Kidney (tissue), 14 donors: Measurements from ENCODE around the gene ZNF841. TPM values are rescaled to one million over a fixed set of nuclear protein-coding genes. Genes with fewer than 3 reads are reported as not detected.

Source experiments
- DNase-seq, 5 donors: peaks; one replicate each; pipeline ENCODE4 v3.0.0-alpha.2; 2013 to 2020
- FAIRE-seq: peaks from 2 replicates; lab custom pipeline; 2012; peaks lifted over from hg19 to GRCh38; lab: Jason Lieb, UNC
- H3K27ac ChIP-seq, 2 donors: one replicate each; pipeline ENCODE4 v1.7.0; 2013; ENCODE audit warnings: low read depth in 2 of 2, low read length in 2 of 2, inconsistent platforms in 1 of 2
- H3K27me3 ChIP-seq: one replicate; pipeline ENCODE4 v1.7.1; 2013; ENCODE audit warnings: low read length, inconsistent platforms; ENCODE audit not compliant: control insufficient read depth, insufficient read depth
- H3K36me3 ChIP-seq, 3 donors: one replicate each; pipeline versions ENCODE4 v1.7.0 to v1.7.1; 2013; ENCODE audit warnings: low read length in 3 of 3, control low read depth in 1 of 3, inconsistent platforms in 1 of 3; ENCODE audit not compliant: insufficient read depth in 3 of 3, control insufficient read depth in 2 of 3
- H3K4me1 ChIP-seq, 3 donors: one replicate each; pipeline versions ENCODE4 v1.7.0 to v1.7.1; 2013; ENCODE audit warnings: low read length in 3 of 3, inconsistent platforms in 1 of 3, low read depth in 1 of 3; ENCODE audit not compliant: control insufficient read depth in 2 of 3, insufficient read depth in 2 of 3
- H3K4me3 ChIP-seq, 3 donors: one replicate each; pipeline versions ENCODE4 v1.7.0 to v1.8.1; 2013; ENCODE audit warnings: low read length in 3 of 3, control low read depth in 1 of 3, inconsistent platforms in 1 of 3
- H3K9ac ChIP-seq, 3 donors: one replicate each; pipeline versions ENCODE4 v1.7.0 to v1.7.1; 2013; ENCODE audit warnings: low read length in 3 of 3, control low read depth in 1 of 3, inconsistent platforms in 1 of 3
- H3K9me3 ChIP-seq, 3 donors: one replicate each; pipeline versions ENCODE4 v1.7.0 to v1.7.1; 2013; ENCODE audit warnings: low read length in 3 of 3, control low read depth in 1 of 3, inconsistent platforms in 1 of 3; ENCODE audit not compliant: control insufficient read depth in 2 of 3, insufficient read depth in 1 of 3
- CTCF ChIP-seq: IDR thresholded peaks from 3 replicates; pipeline ENCODE4 v1.5.1; 2012; ENCODE audit warnings: mild to moderate bottlenecking, moderate library complexity, borderline replicate concordance; ENCODE audit not compliant: insufficient read depth; ENCODE audit errors: extremely low read depth
- intact Hi-C: fragments of 100-400 bp; cut with DNase I; formaldehyde crosslinking; loops from one replicate; pipeline ENCODE4 v1.11.1; 2022
- polyA plus RNA-seq: library from polyadenylated mRNA; stranded (reverse); fragments of 350-450 nt; fragmentation: Illumina TruSeq; extraction: RNeasy Lipid Tissue Mini Kit (QIAGEN cat#74804); gene quantifications from one replicate; pipeline ENCODE4 v1.2.3, GENCODE V29; 2014; ENCODE audit warnings: low read depth, low replicate concordance; ENCODE audit not compliant: insufficient read depth
- total RNA-seq: library from RNA; stranded (reverse); fragmentation: NEBNext Ultra II Directional; extraction: Animal tissue kit (Norgen Biotek cat#: 25700); gene quantifications from one replicate; pipeline ENCODE4 v1.2.1, GENCODE V29; 2021
- donor health status: control.
- donor health status: control.
- donor health status: control.
- donor health status: control.
- donor health status: control.
- donor health status: DM: yes; HTN: yes; CAD: no.
- donor health status: Normal renal cell carcinoma (clear cell type).

The ZNF841 gene
- total and polyA plus RNA-seq, 2 donors from 2014 or later: 2.8 to 28.5 TPM

DNA sequence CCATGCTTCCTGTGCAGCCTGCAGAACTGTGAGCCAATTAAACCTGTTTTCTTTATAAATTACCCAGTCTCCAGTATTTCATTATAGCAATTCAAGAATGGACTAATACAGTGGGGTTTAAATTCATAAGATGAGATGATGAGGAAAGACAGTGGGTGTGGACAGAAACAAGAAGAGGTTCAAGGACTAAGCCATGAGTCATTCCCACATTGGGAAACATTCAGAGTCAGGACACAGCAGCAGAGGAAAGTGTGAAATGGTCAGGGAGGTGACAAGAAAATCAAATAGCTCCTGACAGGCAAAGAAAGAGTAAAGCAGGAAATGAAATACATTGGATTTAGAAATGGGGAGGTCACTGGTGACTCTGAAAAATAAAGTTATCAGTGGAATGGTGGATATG is 9.1 kb downstream of the ZNF841 start:
- no peak for DNase-seq
- Histone ChIP-seq H3K27ac (no peak overlapping the region), H3K4me3 (no peak overlapping the region), H3K4me1 (no peaks in the 10 kb centered on the region), H3K27me3 (no peaks in the 10 kb centered on the region), H3K36me3 (peaks cover 8 to 31% (median 9%) of the 10 kb centered on the region in 3 donors), H3K9me3 (peaks cover 0 to 4% (median 0%) of the 10 kb centered on the region in 3 donors), H3K9ac (no peak overlapping the region)
- no peak for TF ChIP-seq CTCF
- intact Hi-C loops: no loop called here
- no peak for FAIRE-seq

DNA sequence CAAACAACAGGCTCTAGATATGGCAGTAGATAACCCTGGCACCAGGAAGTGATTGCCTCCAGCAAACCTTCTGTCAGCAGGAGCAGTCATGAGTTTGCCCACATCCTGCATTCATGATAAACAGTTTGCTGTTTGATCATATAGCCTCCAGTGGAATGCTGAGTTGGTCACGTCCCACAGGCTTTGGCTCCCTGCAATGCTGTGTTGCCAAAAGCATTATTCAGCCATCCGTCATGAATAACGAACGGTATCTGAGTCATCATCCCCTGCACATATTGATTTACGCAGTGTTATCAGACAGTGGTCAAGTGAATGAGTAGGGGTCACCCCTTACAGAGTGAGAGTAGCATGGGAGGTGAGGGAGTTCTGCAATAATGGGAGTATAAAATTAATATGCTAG is 25.1 kb downstream of the ZNF841 start:
- no peak overlapping the region for H3K9ac ChIP-seq
- peaks cover 32 to 65% (median 35%) of the 10 kb centered on the region in 3 donors for H3K36me3 ChIP-seq
- no peak overlapping the region for H3K27ac ChIP-seq
- no peaks in the 10 kb centered on the region for H3K4me1 ChIP-seq
- peaks cover 16 to 54% (median 40%) of the 10 kb centered on the region in 3 donors for H3K9me3 ChIP-seq
- intact Hi-C loops: no loop called here
- no peak for DNase-seq
- FAIRE-seq: no peak
- no peak for TF ChIP-seq CTCF
- no peaks in the 10 kb centered on the region for H3K27me3 ChIP-seq
- no peak overlapping the region for H3K4me3 ChIP-seq

- H3K9ac ChIP-seq: no peak overlapping the region
- FAIRE-seq (no peak), DNase-seq (no peak)
- TF ChIP-seq CTCF: no peak
- H3K4me1 ChIP-seq: no peaks in the 10 kb centered on the region
- H3K9me3 ChIP-seq: peaks cover 17 to 63% (median 40%) of the 10 kb centered on the region in 3 donors
- H3K27ac ChIP-seq: no peak overlapping the region
- no peak overlapping the region for H3K4me3 ChIP-seq
- H3K36me3 ChIP-seq: peaks cover 26 to 57% (median 34%) of the 10 kb centered on the region in 3 donors
- H3K27me3 ChIP-seq: no peaks in the 10 kb centered on the region
- intact Hi-C loops: no loop called here
Observed at GRCh38 chr19:52069653-52070052, 25.9 kb downstream of the ZNF841 start.
